ENCODE measurements around the gene IFNL1.

- no peak for TF ChIP-seq AFF4 (CRISPR knock-in tag; IDR thresholded peaks at IDR 0.05; ENCODE audit: borderline replicate concordance)
- no peak for TF ChIP-seq ATF1 (CRISPR knock-in tag; IDR thresholded peaks at IDR 0.05)
- no peak for TF ChIP-seq ETV6 (CRISPR knock-in tag; IDR thresholded peaks at IDR 0.05)
- TF ChIP-seq, protein P1, sequence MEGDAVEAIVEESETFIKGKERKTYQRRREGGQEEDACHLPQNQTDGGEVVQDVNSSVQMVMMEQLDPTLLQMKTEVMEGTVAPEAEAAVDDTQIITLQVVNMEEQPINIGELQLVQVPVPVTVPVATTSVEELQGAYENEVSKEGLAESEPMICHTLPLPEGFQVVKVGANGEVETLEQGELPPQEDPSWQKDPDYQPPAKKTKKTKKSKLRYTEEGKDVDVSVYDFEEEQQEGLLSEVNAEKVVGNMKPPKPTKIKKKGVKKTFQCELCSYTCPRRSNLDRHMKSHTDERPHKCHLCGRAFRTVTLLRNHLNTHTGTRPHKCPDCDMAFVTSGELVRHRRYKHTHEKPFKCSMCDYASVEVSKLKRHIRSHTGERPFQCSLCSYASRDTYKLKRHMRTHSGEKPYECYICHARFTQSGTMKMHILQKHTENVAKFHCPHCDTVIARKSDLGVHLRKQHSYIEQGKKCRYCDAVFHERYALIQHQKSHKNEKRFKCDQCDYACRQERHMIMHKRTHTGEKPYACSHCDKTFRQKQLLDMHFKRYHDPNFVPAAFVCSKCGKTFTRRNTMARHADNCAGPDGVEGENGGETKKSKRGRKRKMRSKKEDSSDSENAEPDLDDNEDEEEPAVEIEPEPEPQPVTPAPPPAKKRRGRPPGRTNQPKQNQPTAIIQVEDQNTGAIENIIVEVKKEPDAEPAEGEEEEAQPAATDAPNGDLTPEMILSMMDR (IDR thresholded peaks at IDR 0.05), result no peak
- no peak for TF ChIP-seq ZNF281 (CRISPR knock-in tag; IDR thresholded peaks at IDR 0.05)
- no peak for TF ChIP-seq ZBTB21 (CRISPR knock-in tag; IDR thresholded peaks at IDR 0.05; ENCODE audit: borderline replicate concordance)
- TF ChIP-seq OVOL2 (CRISPR knock-in tag; IDR thresholded peaks at IDR 0.05; ENCODE audit: borderline replicate concordance), result no peak
- TF ChIP-seq, protein P2, sequence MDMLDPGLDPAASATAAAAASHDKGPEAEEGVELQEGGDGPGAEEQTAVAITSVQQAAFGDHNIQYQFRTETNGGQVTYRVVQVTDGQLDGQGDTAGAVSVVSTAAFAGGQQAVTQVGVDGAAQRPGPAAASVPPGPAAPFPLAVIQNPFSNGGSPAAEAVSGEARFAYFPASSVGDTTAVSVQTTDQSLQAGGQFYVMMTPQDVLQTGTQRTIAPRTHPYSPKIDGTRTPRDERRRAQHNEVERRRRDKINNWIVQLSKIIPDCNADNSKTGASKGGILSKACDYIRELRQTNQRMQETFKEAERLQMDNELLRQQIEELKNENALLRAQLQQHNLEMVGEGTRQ (CRISPR knock-in tag; IDR thresholded peaks at IDR 0.05), result no peak
- no peak for TF ChIP-seq NFYB (CRISPR knock-in tag; conservative IDR thresholded peaks at IDR 0.05; ENCODE audit: low read depth)
- no peak for TF ChIP-seq ESRRA (CRISPR knock-in tag; IDR thresholded peaks at IDR 0.05; ENCODE audit: borderline replicate concordance)
These were observed 47.4 kb upstream of the IFNL1 start, which contains the start of gene IFNL4 for GRCh38 chr19:39248806-39249205.

All from WTC11 (cell line).